CD4-positive, alpha-beta T cell (primary cell): ENCODE measurements around the gene BANP. TPM values are rescaled to one million over a fixed set of nuclear protein-coding genes. Genes with fewer than 3 reads are reported as not detected.
"Not testable (repeated sequence)": the region's sequence is repeated elsewhere in the genome, so short reads cannot be mapped to it uniquely, and the experiment has no call there.

Experiments
- ATAC-seq: fragments of 200-7000 bp; cut with Tn5 transposase; one replicate; pipeline ENCODE4 v1.10.0; 2022; ENCODE audit warnings: mild to moderate bottlenecking; ENCODE audit not compliant: poor library complexity
- CTCF ChIA-PET: fragments of 350-600 bp; sonication (Branson Sonifier 250); formaldehyde crosslinking; loops from one replicate; lab custom pipeline; 2021; ENCODE audit warnings: antibody characterized with exemption, inconsistent platforms; lab: Charles Lee
- POLR2A ChIA-PET: fragments of 350-600 bp; sonication (Branson Sonifier 250); formaldehyde crosslinking; loops from one replicate; lab custom pipeline; 2021; ENCODE audit warnings: antibody characterized with exemption, inconsistent platforms; lab: Charles Lee
- DNase-seq, 14 experiments: peaks; one replicate each; pipeline ENCODE4 v3.0.0-alpha.2; 2013 to 2020; ENCODE audit warnings: mixed read lengths in 2 of 14
- H3K27ac ChIP-seq, 2 donors: one replicate each; pipeline versions ENCODE4 v1.5.1 to v1.7.0; 2013; ENCODE audit warnings: low read length in 2 of 2, low read depth in 1 of 2, mild to moderate bottlenecking in 1 of 2
- H3K27me3 ChIP-seq, 2 experiments: 1 replicate in 1 of 2; 2 replicates in 1 of 2; pipeline versions ENCODE4 v1.6.1 to v1.7.0; 2013; ENCODE audit warnings: low read length in 2 of 2, control low read depth in 1 of 2, mild to moderate bottlenecking in 1 of 2, moderate library complexity in 1 of 2; ENCODE audit not compliant: insufficient read depth in 2 of 2, control insufficient read depth in 1 of 2
- H3K36me3 ChIP-seq: one replicate; pipeline ENCODE4 v1.6.1; 2013; ENCODE audit warnings: low read length, control low read depth; ENCODE audit not compliant: insufficient read depth
- H3K4me1 ChIP-seq: one replicate; pipeline ENCODE4 v1.6.1; 2013; ENCODE audit warnings: low read length, control low read depth; ENCODE audit not compliant: insufficient read depth
- H3K4me3 ChIP-seq: one replicate; pipeline ENCODE4 v1.5.1; 2013; ENCODE audit warnings: mild to moderate bottlenecking, low read length, moderate library complexity
- H3K9me3 ChIP-seq, 2 experiments: 1 replicate in 1 of 2; 2 replicates in 1 of 2; pipeline versions ENCODE4 v1.6.1 to v1.7.0; 2013; ENCODE audit warnings: low read length in 2 of 2, mild to moderate bottlenecking in 2 of 2, control low read depth in 1 of 2, moderate library complexity in 1 of 2; ENCODE audit not compliant: control insufficient read depth in 1 of 2, insufficient read depth in 1 of 2
- H3K27ac Mint-ChIP-seq: one replicate; pipeline ENCODE4 v1.8.0; 2020; ENCODE audit warnings: mixed read lengths
- H3K27me3 Mint-ChIP-seq: one replicate; pipeline ENCODE4 v1.8.0; 2021; ENCODE audit warnings: mixed read lengths
- H3K36me3 Mint-ChIP-seq: one replicate; pipeline ENCODE4 v1.8.0; 2021; ENCODE audit warnings: low read depth, mixed read lengths
- H3K4me1 Mint-ChIP-seq: one replicate; pipeline ENCODE4 v1.8.0; 2021; ENCODE audit warnings: low read depth, mixed read lengths
- H3K4me3 Mint-ChIP-seq: one replicate; pipeline ENCODE4 v1.8.0; 2020; ENCODE audit warnings: mild to moderate bottlenecking, mixed read lengths
- H3K9me3 Mint-ChIP-seq: one replicate; pipeline ENCODE4 v1.8.0; 2020; ENCODE audit warnings: mixed read lengths
- CTCF ChIP-seq: fragments of 200-600 bp; IDR thresholded peaks from one replicate; pipeline ENCODE4 v1.8.0; 2022; ENCODE audit warnings: antibody characterized with exemption, mild to moderate bottlenecking
- intact Hi-C, 2 experiments: fragments of 100-400 bp; cut with DNase I in 1 of 2; cut with micrococcal nuclease in 1 of 2; formaldehyde crosslinking; loops; one replicate each; pipeline versions ENCODE4 v1.15.1 to v1.9.0; 2023 to 2025; cut with DNase I, micrococcal nuclease
- total RNA-seq, 174 experiments: library from RNA in 2 of 174; stranded (reverse) in 2 of 174; gene quantifications; one replicate each; pipeline ENCODE4 v1.2.3 and lab custom pipeline; 2021 to 2026

Gene BANP
- total RNA-seq, 2 experiments from 2014 or later: 57.5 to 58.6 TPM

- no peak overlapping the region for H3K27ac Mint-ChIP-seq
- no peak overlapping the region for H3K4me3 Mint-ChIP-seq
- H3K36me3 Mint-ChIP-seq: peaks cover 51% of the 10 kb centered on the region
Observed at GRCh38 chr16:87993901-87994300, 42.7 kb downstream of the BANP start.

DNA sequence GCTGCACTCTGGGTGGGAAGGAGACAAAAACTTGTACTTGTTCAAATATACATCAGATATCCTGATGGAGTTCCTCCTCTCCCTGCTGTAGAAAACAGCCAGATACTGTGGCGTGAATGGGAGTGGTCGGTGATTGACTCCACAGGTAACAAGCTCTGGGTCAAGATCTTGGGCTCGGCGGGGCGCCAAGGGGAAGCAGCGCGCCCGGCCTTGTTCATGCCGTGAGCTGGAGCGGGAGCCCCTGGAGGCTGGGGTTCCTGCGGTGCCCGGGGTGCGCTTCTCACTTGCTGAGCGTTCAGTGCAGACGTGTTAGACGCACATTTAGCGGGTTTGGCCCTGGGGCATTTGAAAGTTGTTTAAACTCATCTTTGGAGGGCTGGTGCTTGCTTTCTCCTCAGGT, 44.4 kb downstream of the BANP start:
- CTCF ChIA-PET: interaction anchor here (1.0 kb wide), 1 partner anchor 39 kb away, joined by 3 read pairs; no protein-coding TSS in a partner anchor
- H3K27ac Mint-ChIP-seq: no peak overlapping the region
- TF ChIP-seq CTCF: no peak
- intact Hi-C loops: no loop called here
- H3K4me1 ChIP-seq: no peaks in the 10 kb centered on the region
- no peak overlapping the region for H3K4me3 Mint-ChIP-seq
- H3K36me3 ChIP-seq: peaks cover 28% of the 10 kb centered on the region
- ATAC-seq: no peak
- no peaks in the 10 kb centered on the region for H3K27me3 Mint-ChIP-seq
- peaks cover 40% of the 10 kb centered on the region for H3K36me3 Mint-ChIP-seq
- H3K4me1 Mint-ChIP-seq: no peaks in the 10 kb centered on the region
- POLR2A ChIA-PET: no interaction called here
- no peaks in the 10 kb centered on the region for H3K9me3 ChIP-seq
- no peak for DNase-seq
- H3K4me3 ChIP-seq: no peak overlapping the region
- H3K9me3 Mint-ChIP-seq: no peaks in the 10 kb centered on the region
- no peak overlapping the region for H3K27ac ChIP-seq
- H3K27me3 ChIP-seq: no peaks in the 10 kb centered on the region

More at GRCh38 chr16:87993901-87994300, 42.7 kb downstream of the BANP start:
- Mint-ChIP-seq H3K9me3 (no peaks in the 10 kb centered on the region), H3K27me3 (no peaks in the 10 kb centered on the region), H3K4me1 (no peaks in the 10 kb centered on the region)
- peaks cover 28% of the 10 kb centered on the region for H3K36me3 ChIP-seq
- H3K9me3 ChIP-seq: no peaks in the 10 kb centered on the region
- intact Hi-C loops: no loop called here
- H3K4me3 ChIP-seq: no peak overlapping the region
- ChIA-PET CTCF (interaction anchor here (0.5 kb wide), 1 partner anchor 66 kb away, joined by 3 read pairs; no protein-coding TSS in a partner anchor), POLR2A (no interaction called here)
- ATAC-seq: no peak
- H3K27ac ChIP-seq: no peak overlapping the region
- no peaks in the 10 kb centered on the region for H3K4me1 ChIP-seq
- no peaks in the 10 kb centered on the region for H3K27me3 ChIP-seq
- TF ChIP-seq CTCF: no peak
- no peak for DNase-seq

GRCh38 chr16:87996962-87997880, 46.0 kb downstream of the BANP start:
- H3K4me3 ChIP-seq: no peak overlapping the region
- H3K27ac ChIP-seq: no peak overlapping the region
- ATAC-seq (no peak), DNase-seq (no peak)
- H3K9me3 Mint-ChIP-seq: no peaks in the 10 kb centered on the region
- H3K27ac Mint-ChIP-seq: no peak overlapping the region
- no peaks in the 10 kb centered on the region for H3K27me3 ChIP-seq
- peaks cover 38% of the 10 kb centered on the region for H3K36me3 Mint-ChIP-seq
- ChIA-PET POLR2A (no interaction called here), CTCF (no interaction called here)
- intact Hi-C loops: no loop called here
- H3K4me1 Mint-ChIP-seq: no peaks in the 10 kb centered on the region
- no peak overlapping the region for H3K4me3 Mint-ChIP-seq
- H3K4me1 ChIP-seq: no peaks in the 10 kb centered on the region
- no peaks in the 10 kb centered on the region for H3K9me3 ChIP-seq
- H3K27me3 Mint-ChIP-seq: no peaks in the 10 kb centered on the region
- H3K36me3 ChIP-seq: peaks cover 28% of the 10 kb centered on the region
- no peak for TF ChIP-seq CTCF

DNA sequence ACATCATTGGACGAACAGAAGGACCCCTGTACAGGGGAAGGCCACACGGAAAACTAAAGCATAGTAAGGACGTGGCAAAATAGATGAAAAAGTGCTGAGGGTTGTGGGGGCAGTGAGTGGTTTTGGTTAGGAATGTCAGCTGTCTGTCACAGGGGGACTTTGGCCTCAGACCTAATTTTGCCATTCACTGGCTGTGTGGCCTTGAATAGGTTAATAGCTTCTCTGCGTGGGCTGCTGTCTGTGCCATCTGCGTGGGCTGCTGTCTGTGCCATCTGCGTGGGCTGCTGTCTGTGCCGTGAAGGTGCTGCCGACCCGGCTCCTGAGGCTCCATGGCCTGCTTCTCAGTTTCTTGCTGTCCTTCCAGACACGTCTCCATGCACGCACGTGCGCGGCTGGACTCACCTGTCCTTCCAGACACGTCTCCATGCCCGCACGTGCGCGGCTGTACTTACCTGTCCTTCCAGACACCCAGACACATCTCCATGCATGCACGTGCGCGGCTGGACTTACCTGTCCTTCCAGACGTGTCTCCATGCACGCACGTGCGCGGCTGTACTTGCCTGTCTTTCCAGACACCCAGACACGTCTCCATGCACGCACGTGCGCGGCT, 47.1 kb downstream of the BANP start:
- H3K9me3 Mint-ChIP-seq, H3K9me3 ChIP-seq, DNase-seq, H3K27me3 ChIP-seq, CTCF ChIA-PET, ATAC-seq, H3K4me3 Mint-ChIP-seq, H3K4me1 ChIP-seq, H3K27me3 Mint-ChIP-seq, H3K27ac Mint-ChIP-seq, H3K4me1 Mint-ChIP-seq, H3K27ac ChIP-seq, H3K4me3 ChIP-seq, POLR2A ChIA-PET, intact Hi-C loops: not testable (repeated sequence)
- H3K36me3 ChIP-seq: peaks cover 24% of the 10 kb centered on the region
- peaks cover 49% of the 10 kb centered on the region for H3K36me3 Mint-ChIP-seq

DNA sequence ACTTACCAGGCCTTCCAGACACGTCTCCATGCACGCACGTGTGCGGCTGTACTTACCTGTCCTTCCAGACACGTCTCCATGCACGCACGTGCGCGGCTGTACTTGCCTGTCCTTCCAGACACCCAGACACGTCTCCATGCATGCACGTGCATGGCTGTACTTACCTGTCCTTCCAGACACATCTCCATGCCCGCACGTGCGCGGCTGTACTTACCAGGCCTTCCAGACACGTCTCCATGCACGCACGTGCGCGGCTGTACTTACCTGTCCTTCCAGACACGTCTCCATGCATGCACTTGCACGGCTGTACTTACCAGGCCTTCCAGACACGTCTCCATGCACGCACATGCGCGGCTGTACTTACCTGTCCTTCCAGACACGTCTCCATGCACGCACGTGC, 47.8 kb downstream of the BANP start:
- DNase-seq, H3K4me3 ChIP-seq, H3K4me1 Mint-ChIP-seq, H3K27ac ChIP-seq, H3K27me3 ChIP-seq, H3K9me3 Mint-ChIP-seq, CTCF ChIA-PET, intact Hi-C loops, ATAC-seq, H3K4me1 ChIP-seq, H3K4me3 Mint-ChIP-seq, H3K27ac Mint-ChIP-seq, POLR2A ChIA-PET, H3K27me3 Mint-ChIP-seq, H3K9me3 ChIP-seq: not testable (repeated sequence)
- peaks cover 53% of the 10 kb centered on the region for H3K36me3 Mint-ChIP-seq
- peaks cover 27% of the 10 kb centered on the region for H3K36me3 ChIP-seq
